Vagina (tissue), 2 donors: Measurements from ENCODE around the gene LHFPL2.

ENCODE experiments used
- CTCF ChIP-seq, 3 experiments: fragments of 450-650 bp in 2 of 3; fragments of 200-600 bp in 1 of 3; sonication (generic) in 1 of 3; IDR thresholded peaks; one replicate each; pipeline ENCODE4 v1.5.1; 2017 to 2019; ENCODE audit warnings: antibody characterized with exemption in 3 of 3, mild to moderate bottlenecking in 2 of 3, moderate library complexity in 2 of 3
- POLR2AphosphoS5 ChIP-seq, 2 donors: sonication (generic); formaldehyde crosslinking; IDR thresholded peaks; one replicate each; pipeline ENCODE4 v1.9.0; 2017; ENCODE audit warnings: antibody characterized with exemption in 2 of 2, mild to moderate bottlenecking in 2 of 2, low read depth in 1 of 2; ENCODE audit not compliant: insufficient read depth in 1 of 2

- no peak for TF ChIP-seq CTCF (IDR thresholded peaks at IDR 0.05)
- no peak for TF ChIP-seq POLR2AphosphoS5 (IDR thresholded peaks at IDR 0.05; ENCODE audit: insufficient read depth in 1 of 2, low read depth in 1 of 2)
Measured at GRCh38 chr5:78542321-78542840, 106.2 kb downstream of the LHFPL2 start.
